Central memory CD4-positive, alpha-beta T cell (primary cell): ENCODE measurements around the gene SVIL.
"Not testable (repeated sequence)": the region's sequence is repeated elsewhere in the genome, so short reads cannot be mapped to it uniquely, and the experiment has no call there.

Experiments
- DNase-seq: peaks from one replicate; pipeline ENCODE4 v3.0.0; 2022

The SVIL gene

DNA sequence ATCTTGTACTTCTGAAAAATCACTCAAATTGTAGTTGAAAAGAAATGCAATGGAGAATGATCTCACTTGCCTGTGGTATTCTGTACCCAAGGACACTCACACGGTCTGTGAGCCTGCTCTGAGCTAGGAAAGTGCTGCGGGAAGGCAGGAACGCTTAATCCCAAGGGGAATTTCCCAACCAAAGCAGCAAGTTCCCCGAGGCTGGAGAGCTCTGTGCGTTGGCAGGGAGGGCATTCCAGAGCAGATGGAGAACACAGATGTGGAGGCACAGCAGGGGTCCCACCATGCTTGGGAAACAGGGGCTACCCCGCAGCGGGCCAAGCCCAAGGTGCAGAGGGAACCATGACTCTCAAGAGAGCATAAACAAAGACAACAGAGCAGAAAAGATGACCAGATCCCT lies 13.6 kb downstream of the SVIL start:
- DNase-seq = no peak

DNA sequence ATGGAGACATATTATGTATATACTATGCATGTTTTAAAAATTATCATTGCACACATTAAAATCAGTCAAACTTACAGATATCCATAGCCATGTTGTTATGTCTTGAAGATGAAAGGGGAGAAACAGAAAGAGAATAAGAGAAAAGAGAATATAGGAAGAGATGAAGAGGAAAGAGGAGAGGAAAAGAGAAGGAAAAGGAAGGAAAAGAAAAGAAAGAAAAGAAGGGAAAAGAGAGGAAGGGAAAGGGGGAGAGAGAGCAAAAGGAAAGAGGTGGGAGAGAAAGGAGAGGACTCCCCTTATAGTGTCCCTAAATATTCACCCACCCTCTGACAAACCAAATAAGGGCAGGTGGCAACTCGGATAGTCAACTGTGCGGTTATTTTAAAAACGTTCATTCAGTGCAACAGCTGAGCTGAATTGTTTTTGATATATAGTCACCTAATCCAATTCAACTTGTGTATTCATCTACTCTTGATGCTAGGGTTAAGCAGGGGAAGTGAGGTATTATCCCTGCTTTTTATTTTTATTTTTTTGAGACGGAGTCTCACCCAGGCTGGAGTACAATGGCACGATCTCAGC lies 14.6 kb downstream of the SVIL start:
- no peak for DNase-seq

- DNase-seq = no peak
These were observed 15.5 kb downstream of the SVIL start for GRCh38 chr10:29619241-29619669.

DNA sequence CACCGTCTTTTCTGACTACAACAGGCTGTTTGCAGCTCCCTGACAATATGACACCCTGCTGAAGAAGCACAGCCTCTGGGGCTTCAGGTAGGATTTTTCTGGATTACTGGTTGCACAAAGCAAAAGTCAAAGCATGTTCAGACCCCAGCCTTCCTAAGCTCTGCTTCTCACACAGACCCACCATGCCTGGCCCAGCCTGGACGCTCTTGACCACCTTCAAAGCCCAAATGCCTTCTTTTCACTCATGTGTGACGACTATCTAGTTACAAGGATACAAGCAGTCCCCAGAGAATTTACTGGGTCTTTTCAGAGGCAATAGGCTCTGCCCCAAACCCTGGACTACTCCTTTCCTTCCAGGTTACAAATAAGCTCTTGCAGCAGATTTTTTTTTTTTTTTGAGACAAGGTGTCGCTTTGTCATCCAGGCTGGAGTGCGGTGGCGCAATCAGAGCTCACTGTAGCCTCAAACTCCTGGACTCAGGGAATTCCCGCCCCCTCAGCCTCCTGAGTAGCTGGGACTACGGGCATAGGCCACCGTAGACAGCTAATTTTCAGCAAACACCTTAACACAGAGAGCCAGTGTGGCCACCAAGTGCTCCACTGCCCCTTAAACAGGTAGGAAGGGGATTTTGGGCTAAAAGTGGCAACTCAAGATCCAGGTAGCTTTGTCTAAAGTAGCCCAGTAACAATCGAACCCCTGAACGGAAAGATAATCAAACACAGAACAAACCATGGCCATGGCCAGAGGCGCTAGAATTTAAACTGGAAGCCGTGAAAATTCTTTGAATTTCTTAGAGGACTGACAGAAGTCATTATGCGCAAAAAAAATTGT lies 16.2 kb downstream of the SVIL start:
- no peak for DNase-seq

DNA sequence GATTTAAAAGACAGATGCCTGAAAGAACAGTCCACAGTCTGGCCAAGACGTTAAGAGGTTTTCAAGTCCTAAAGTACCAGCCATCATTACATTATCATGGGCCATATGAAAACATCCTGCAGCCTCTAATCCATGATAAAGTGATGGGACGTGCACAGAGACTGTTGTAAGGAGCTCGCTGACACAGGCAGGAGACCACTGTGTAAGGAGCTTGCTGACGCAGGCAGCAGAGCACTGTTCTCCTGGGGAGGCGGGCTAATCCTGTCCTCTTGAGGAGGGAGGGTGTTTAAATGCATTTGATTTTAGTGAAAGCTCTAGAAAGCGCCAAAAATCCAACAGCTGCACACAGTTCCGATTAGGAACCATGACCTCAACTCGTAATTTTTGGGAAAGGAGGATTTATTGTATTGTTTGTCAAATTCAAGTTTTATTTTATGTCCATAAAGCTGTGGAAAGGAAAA lies 16.9 kb downstream of the SVIL start:
- DNase-seq = no peak

DNA sequence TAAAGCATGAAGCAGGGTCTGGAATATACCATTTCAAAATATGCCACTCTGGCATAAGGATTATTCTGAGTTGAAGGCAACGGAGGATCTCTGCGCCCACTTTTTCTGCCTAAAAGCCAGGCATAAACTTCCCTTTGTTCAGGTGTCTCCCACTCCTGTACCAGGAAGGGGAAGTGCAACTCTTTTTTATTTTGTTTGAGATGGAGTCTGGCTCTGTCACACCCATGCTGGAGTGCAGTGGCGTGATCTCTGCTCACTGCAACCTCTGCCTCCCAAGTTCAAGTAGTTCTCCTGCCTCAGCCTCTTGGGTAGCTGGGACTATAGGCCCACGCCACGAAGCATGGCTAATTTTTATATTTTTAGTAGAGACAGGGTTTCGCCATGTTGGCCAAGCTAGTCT lies 18.2 kb downstream of the SVIL start:
- no peak for DNase-seq

- DNase-seq = no peak
These were observed 19.6 kb downstream of the SVIL start for GRCh38 chr10:29615195-29615594.

- not testable (repeated sequence) for DNase-seq
These were observed 20.5 kb downstream of the SVIL start for GRCh38 chr10:29614289-29614688.

DNA sequence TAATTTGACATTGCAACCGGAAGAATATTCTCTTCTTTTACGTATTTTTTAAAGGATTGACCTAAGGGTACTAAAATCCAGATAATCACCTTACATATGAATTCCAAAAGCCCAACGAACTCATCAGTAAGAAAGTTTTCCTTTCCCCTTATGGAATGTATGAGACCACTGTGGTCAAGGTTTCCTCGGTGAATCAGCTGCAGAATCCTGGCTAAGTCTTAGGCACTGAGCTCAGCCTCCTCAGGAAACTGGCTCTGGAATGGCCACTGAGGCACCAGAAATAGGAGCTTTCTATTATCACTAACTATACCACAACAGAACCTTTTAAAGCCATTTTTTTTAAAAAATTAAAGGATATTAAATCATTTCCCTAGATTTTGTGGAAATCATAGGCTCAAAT lies 21.0 kb downstream of the SVIL start:
- no peak for DNase-seq

GRCh38 chr10:29613196-29613595 lies 21.6 kb downstream of the SVIL start:
- DNase-seq = no peak

DNA sequence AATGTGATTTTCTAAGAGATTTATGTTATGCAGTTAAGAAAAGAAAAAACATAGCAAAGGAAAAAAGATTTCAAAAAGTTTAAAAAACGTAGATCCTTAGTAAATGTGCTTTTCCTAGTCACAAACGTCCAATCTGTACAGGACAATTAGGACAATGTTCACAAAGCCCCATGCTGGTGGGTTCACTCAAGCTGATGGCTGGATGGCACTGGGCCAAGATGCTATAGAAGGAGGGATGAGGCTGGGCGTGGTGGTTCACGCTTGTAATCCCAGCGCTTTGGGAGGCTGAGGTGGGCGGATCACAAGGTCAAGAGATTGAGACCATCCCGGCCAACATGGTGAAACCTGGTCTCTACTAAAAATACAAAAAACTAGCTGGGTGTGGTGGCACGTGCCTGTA lies 22.1 kb downstream of the SVIL start:
- no peak for DNase-seq

DNA sequence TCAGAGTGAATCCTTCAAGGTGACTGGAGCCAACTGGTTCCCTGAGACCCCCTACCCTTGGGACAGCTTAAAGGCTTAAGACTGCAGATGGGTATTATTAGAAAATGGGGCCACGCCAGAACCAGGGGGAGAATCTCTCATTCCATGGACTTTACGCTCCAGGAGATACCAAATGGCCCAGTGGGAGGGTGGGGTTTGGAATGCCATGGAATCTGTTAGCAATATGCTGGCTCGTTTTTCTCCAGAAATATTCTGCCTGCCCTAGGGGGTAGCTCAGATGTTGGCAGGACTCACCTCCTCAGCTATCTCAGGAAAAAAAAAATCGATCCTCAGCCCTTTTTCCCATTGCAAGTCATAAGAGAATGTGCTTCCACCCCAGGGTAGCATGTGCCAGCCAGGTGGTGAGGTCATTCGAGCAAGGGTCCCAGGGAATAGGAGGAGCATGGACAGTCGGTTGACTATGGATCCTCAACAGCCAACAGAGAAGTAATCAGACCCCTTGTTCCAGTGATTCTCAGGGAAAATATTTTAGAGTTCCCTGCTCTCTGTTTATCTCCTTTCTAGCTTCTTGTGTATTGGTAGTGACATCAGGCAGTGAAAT lies 22.9 kb downstream of the SVIL start:
- DNase-seq = no peak

GRCh38 chr10:29610876-29611647 lies 23.7 kb downstream of the SVIL start:
- DNase-seq = no peak

- DNase-seq = not testable (repeated sequence)
These were observed 24.4 kb downstream of the SVIL start for GRCh38 chr10:29610331-29610730.

- DNase-seq = no peak
These were observed 25.1 kb downstream of the SVIL start for GRCh38 chr10:29609696-29610095.

DNA sequence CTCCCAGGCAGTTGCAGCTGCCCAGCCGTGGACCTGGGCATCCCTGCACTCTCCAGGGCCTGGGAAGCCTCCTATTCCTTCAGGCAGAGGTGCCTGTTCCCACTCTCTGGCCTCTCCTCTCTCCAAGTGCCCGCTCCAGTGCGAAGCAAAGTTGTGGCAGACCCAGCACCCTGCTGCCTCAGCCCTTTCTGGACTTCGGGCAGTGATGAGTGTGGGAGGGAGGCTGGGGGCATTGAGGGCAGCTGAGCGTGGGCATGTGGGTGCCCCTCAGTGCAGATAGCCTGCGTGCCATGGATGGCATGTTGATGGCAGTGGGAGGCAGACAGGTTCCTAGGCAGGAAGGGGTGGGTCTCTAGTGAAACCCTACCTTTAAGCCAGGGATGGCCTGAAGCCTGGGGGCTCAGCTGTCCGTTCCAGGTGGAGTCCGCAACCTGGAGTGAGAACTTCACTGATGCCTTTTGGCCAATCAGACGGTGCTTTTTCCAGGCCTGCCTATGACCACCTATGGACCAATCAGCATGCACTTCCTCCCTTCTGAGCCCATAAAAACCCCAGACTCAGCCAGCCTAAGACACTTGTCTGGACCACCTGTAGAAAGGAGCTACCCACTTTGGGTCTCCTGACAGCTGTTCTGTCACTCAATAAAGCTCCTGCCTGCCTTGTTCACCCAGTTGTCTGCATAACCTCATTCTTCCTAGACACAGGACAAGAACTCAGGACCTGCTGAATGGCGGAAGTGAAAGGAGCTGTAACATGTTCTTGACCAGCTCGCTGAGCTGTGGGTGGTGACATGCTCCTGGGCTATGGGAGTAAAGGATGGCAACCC lies 26.1 kb downstream of the SVIL start:
- DNase-seq = no peak

- no peak for DNase-seq
These were observed 26.7 kb downstream of the SVIL start for GRCh38 chr10:29608062-29608461.

DNA sequence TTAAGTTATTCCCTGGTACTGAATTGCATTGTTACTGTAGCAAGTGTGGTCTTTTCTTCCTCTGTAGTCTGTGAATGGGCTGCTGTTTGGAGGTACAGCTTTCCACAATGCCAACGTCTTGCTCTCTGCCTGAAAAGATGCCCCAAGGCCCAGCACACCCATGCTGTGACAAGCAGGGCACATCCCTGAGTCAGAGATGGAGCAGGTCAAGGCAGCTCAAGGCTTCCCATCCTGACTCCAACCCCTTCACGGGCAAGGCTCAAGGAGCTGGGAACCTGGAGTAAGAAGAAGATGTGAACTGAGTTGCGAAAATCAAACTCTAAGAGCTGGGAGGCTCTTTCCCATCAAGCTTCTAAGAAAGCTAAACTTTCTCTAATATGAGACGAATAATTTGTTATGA lies 27.2 kb downstream of the SVIL start:
- DNase-seq = no peak

DNA sequence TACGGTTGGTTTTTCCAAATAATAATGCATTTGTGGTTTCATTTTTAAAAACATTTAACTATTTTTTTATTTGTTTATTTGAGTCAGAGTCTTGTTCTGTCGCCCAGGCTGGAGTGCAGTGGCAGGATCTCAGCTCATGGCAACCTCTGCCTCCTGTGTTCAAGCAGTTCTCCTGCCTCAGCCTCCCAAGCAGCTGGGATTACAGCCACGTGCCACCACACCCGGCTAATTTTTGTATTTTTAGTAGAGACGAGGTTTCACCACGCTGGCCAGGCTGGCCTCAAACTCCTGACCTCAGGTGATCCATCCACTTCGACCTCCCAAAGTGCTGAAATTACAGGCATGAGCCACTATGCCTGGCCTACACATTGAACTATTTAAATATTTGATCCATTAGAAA lies 28.1 kb downstream of the SVIL start:
- DNase-seq = not testable (repeated sequence)

GRCh38 chr10:29604291-29604825 lies 30.4 kb downstream of the SVIL start:
- DNase-seq = no peak

DNA sequence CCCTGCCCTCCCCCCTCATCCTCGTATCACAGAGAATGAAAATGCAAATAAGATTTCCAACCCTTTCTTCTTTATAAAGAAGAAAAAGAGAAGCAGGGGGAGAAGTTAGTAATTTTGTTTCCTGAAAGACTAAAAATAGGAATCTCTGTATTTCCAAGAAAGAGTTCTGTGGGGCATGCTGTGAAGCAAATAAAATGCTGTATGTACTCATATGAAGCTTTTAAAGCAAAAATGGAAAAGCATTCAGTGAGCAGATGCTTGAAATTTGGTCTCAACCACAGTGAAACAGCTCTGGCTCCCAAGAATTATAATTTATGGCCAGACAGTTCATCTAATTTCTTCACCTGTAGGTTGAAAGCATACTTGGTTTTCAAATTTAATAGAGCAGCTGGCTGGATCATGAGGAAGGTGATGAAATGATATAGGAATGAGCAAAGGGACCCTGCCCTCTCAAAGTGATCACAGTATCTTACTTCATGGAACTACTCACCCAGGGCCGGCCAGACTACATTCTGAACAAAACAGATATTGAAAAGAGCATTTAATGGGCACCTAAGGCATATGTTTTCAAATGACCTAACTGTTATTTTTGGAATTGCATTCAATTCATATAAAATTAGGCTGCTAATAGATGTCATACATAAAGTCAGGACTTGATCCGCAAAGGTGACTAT lies 31.4 kb downstream of the SVIL start:
- DNase-seq = no peak
